ENCODE results near the gene IRF6. TPM values are rescaled to one million over a fixed set of nuclear protein-coding genes. Genes with fewer than 3 reads are reported as not detected.

Gene IRF6
- total RNA-seq, 2 experiments from 2014 or later, result 1.2 TPM

DNA sequence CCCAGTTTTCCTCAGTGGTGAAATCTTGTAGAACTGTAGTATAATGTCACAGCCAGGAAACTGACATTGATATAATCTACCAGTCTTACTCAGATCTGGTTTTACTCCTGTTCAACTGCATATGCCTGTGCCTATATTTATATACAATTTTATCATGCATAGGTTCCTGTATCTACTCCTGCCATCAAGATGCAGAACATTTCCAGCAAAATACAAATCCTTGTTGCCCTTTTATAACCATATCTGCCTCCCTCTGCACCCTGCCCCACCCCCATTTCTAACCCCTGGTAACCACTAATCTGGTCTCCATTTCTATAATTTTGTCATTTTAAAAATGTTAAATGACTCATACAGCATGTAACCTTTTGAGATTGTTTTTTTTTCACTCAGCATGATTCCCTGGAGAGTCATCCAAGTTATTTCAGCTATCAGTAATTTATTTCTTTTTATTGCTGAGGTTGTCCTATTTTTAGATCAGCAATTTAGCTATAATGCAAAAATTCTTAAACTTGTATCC lies 29.9 kb upstream of the IRF6 start:
- H3K27me3 Mint-ChIP-seq, result no peaks in the 10 kb centered on the region
- DNase-seq (peak; percentile 40), ATAC-seq (peak; percentile 55)
- H3K4me3 Mint-ChIP-seq, result no peak overlapping the region
- no peaks in the 10 kb centered on the region for H3K9me3 Mint-ChIP-seq
- TF ChIP-seq, protein P1, sequence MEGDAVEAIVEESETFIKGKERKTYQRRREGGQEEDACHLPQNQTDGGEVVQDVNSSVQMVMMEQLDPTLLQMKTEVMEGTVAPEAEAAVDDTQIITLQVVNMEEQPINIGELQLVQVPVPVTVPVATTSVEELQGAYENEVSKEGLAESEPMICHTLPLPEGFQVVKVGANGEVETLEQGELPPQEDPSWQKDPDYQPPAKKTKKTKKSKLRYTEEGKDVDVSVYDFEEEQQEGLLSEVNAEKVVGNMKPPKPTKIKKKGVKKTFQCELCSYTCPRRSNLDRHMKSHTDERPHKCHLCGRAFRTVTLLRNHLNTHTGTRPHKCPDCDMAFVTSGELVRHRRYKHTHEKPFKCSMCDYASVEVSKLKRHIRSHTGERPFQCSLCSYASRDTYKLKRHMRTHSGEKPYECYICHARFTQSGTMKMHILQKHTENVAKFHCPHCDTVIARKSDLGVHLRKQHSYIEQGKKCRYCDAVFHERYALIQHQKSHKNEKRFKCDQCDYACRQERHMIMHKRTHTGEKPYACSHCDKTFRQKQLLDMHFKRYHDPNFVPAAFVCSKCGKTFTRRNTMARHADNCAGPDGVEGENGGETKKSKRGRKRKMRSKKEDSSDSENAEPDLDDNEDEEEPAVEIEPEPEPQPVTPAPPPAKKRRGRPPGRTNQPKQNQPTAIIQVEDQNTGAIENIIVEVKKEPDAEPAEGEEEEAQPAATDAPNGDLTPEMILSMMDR (IDR thresholded peaks at IDR 0.05), result no peak
- H3K36me3 Mint-ChIP-seq (ENCODE audit: low read depth), result peaks cover 82% of the 10 kb centered on the region
- intact Hi-C loops (cut with micrococcal nuclease), result no loop called here
- POLR2A ChIA-PET, result interaction anchor here (0.9 to 1.5 kb wide), 2 partner anchors 8 to 66 kb away, joined by 3 to 5 read pairs; partner anchors contain the start of gene UTP25
- CTCF ChIA-PET, result interaction anchor here (1.0 to 7.0 kb wide), 5 partner anchors 11 to 68 kb away, joined by 3 to 47 read pairs (median 4); no protein-coding TSS in a partner anchor
- peak overlapping the region; percentile 12 for H3K27ac Mint-ChIP-seq
- peaks cover 58% of the 10 kb centered on the region for H3K4me1 Mint-ChIP-seq (ENCODE audit: low read depth)

DNA sequence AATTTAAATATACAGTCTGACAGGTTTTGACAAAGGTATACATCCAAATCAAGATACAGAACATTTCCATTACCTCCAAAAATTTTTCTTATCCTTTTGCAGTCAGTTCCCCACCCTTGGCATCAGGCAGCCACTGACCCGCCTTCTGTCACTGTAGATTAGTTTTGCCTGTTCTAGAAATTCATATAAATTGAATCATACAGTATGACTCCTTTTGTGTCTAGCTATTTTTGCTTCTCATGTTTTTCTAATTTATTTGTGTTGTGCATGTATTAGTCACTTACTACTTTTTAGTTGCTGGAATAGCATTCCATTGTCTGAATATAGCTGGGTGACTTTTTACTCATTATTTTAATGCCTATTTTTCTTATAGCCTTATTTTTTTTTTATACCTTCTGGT lies 25.7 kb upstream of the IRF6 start:
- Mint-ChIP-seq H3K36me3 (ENCODE audit: low read depth) (peaks cover 61% of the 10 kb centered on the region), H3K4me3 (no peak overlapping the region)
- POLR2A ChIA-PET, result no interaction called here

DNA sequence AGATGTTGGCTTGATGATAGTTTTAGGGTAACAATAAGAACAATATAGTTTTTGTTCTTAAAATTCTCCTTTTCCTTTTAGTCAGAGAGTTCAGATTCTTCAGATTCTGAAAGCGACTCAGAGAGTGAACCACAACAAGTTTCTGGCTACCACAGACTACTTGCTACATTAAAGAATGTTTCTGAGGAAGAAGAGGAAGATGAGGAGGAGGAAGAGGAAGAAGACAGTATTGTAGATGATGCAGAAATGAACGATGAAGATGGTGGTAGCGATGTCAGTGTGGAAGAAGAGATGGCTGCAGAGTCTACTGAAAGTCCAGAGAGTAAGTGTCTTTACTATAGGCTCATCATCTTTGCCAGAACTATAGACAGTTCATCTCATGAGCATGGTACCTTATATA lies 24.8 kb upstream of the IRF6 start:
- DNase-seq, result no peak
- Mint-ChIP-seq H3K27ac (no peak overlapping the region), H3K36me3 (ENCODE audit: low read depth) (peaks cover 53% of the 10 kb centered on the region), H3K4me3 (no peak overlapping the region), H3K4me1 (ENCODE audit: low read depth) (peaks cover 58% of the 10 kb centered on the region), H3K27me3 (no peaks in the 10 kb centered on the region), H3K9me3 (no peaks in the 10 kb centered on the region)
- TF ChIP-seq, protein P1 (IDR thresholded peaks at IDR 0.05), result no peak
- no peak for ATAC-seq
- CTCF ChIA-PET, result interaction anchor here (1.0 to 3.0 kb wide), 2 partner anchors 8 to 56 kb away, joined by 3 to 13 read pairs; no protein-coding TSS in a partner anchor
- intact Hi-C loops (cut with micrococcal nuclease), result no loop called here
- POLR2A ChIA-PET, result no interaction called here

More for the DNA sequence above, 25.7 kb upstream of the IRF6 start:
- no peak for DNase-seq
- intact Hi-C loops (cut with micrococcal nuclease), result no loop called here
- no peaks in the 10 kb centered on the region for H3K27me3 Mint-ChIP-seq
- TF ChIP-seq, protein P1 (IDR thresholded peaks at IDR 0.05), result no peak
- peaks cover 65% of the 10 kb centered on the region for H3K4me1 Mint-ChIP-seq (ENCODE audit: low read depth)
- ATAC-seq, result no peak
- H3K27ac Mint-ChIP-seq, result no peak overlapping the region
- CTCF ChIA-PET, result interaction anchor here (3.0 kb wide), 1 partner anchor 9 kb away, joined by 13 read pairs; no protein-coding TSS in a partner anchor
- no peaks in the 10 kb centered on the region for H3K9me3 Mint-ChIP-seq

DNA sequence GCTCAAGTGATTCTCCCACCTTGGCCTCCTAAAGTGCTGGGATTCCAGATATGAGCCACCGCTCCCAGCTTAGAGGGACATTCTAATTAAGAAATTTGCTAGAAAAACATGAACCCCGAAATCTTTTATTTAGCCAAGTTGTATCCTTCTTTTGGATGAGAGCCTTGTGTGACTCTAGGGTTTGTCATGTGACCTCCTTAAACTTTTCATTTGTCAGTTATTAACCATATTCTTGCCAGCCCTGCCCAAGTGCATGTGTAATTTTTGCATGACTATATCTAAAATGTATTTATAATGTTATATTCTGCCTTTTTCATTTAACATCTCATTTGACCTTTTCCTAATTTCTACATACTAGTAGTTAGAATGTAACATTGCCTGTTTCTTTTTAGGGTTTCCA lies 23.8 kb upstream of the IRF6 start:
- intact Hi-C loops (cut with micrococcal nuclease), result loop anchor here (5.0 kb wide), 1 partner anchor 62 kb away; no protein-coding TSS in a partner anchor
- CTCF ChIA-PET, result interaction anchor here (1.0 to 1.4 kb wide), 2 partner anchors 10 to 55 kb away, joined by 3 read pairs; no protein-coding TSS in a partner anchor
- DNase-seq (no peak), ATAC-seq (no peak)
- H3K27me3 Mint-ChIP-seq, result no peaks in the 10 kb centered on the region
- TF ChIP-seq, protein P1 (IDR thresholded peaks at IDR 0.05), result no peak
- peaks cover 47% of the 10 kb centered on the region for H3K36me3 Mint-ChIP-seq (ENCODE audit: low read depth)
- H3K9me3 Mint-ChIP-seq, result no peaks in the 10 kb centered on the region
- H3K4me1 Mint-ChIP-seq (ENCODE audit: low read depth), result peaks cover 48% of the 10 kb centered on the region
- peak overlapping the region; percentile 46 for H3K27ac Mint-ChIP-seq
- H3K4me3 Mint-ChIP-seq, result peak overlapping the region; percentile 76
- POLR2A ChIA-PET, result no interaction called here

Measured in activated CD8-positive, alpha-beta T cell treated with anti-CD3 and anti-CD28 coated beads for 36 hours (primary cell).